Stimulated activated CD8-positive, alpha-beta memory T cell treated with anti-CD3 and anti-CD28 coated beads, Interleukin-15, amount 100 ng/mL, for 4 hours (primary cell): ENCODE measurements around the gene STAT3.
"Not testable (repeated sequence)": the region's sequence is repeated elsewhere in the genome, so short reads cannot be mapped to it uniquely, and the experiment has no call there.

Experiments
- DNase-seq, 2 donors: peaks; one replicate each; pipeline ENCODE4 v3.0.0-alpha.2; 2020; ENCODE audit warnings: low read depth in 2 of 2

The STAT3 gene

GRCh38 chr17:42386777-42387657, 1.2 kb downstream of the STAT3 start:
- no peak for DNase-seq

- DNase-seq = no peak
These were observed 6.3 kb downstream of the STAT3 start for GRCh38 chr17:42381898-42382297.

- DNase-seq = no peak
These were observed 7.3 kb downstream of the STAT3 start for GRCh38 chr17:42380935-42381334.

GRCh38 chr17:42378959-42379594, 9.2 kb downstream of the STAT3 start:
- no peak for DNase-seq

GRCh38 chr17:42378359-42378958, 9.8 kb downstream of the STAT3 start:
- DNase-seq = no peak

- no peak for DNase-seq
These were observed 14.3 kb downstream of the STAT3 start for GRCh38 chr17:42373896-42374295.

GRCh38 chr17:42372142-42372541, 16.1 kb downstream of the STAT3 start:
- no peak for DNase-seq

- DNase-seq = not testable (repeated sequence)
These were observed 19.3 kb downstream of the STAT3 start for GRCh38 chr17:42368797-42369561.

- DNase-seq = not testable (repeated sequence)
These were observed 19.9 kb downstream of the STAT3 start for GRCh38 chr17:42368310-42368709.

GRCh38 chr17:42366176-42367023, 21.8 kb downstream of the STAT3 start:
- DNase-seq = not testable (repeated sequence)

- no peak for DNase-seq
These were observed 23.1 kb downstream of the STAT3 start for GRCh38 chr17:42365136-42365535.

- no peak for DNase-seq
These were observed 24.3 kb downstream of the STAT3 start for GRCh38 chr17:42363767-42364585.

- no peak for DNase-seq
These were observed 25.0 kb downstream of the STAT3 start for GRCh38 chr17:42363231-42363630.

- DNase-seq = no peak
These were observed 25.8 kb downstream of the STAT3 start for GRCh38 chr17:42362245-42362961.

GRCh38 chr17:42361781-42362186, 26.5 kb downstream of the STAT3 start:
- peak; percentile 20 to 40 for DNase-seq

GRCh38 chr17:42360388-42360787, 27.9 kb downstream of the STAT3 start:
- DNase-seq = not testable (repeated sequence)

GRCh38 chr17:42359133-42359532, 29.1 kb downstream of the STAT3 start:
- no peak for DNase-seq

GRCh38 chr17:42358434-42358833, 29.8 kb downstream of the STAT3 start:
- DNase-seq = no peak
